Upper lobe of left lung (tissue), 6 donors: Measurements from ENCODE around the gene GUCA1C. TPM values are rescaled to one million over a fixed set of nuclear protein-coding genes. Genes with fewer than 3 reads are reported as not detected.

Experiments
- ATAC-seq, 2 donors: fragments of 200-7000 bp; cut with Tn5 transposase; one replicate each; pipeline ENCODE4 v1.9.1; 2022; ENCODE audit warnings: mild to moderate bottlenecking in 2 of 2, moderate library complexity in 2 of 2; ENCODE audit not compliant: low FRiP score in 2 of 2
- DNase-seq, 2 donors: peaks; one replicate each; pipeline ENCODE4 v3.0.0-alpha.2; 2019 to 2020
- H3K27ac ChIP-seq, 4 donors: fragments of 200-600 bp; sonication (generic); one replicate each; pipeline ENCODE4 v1.5.1; 2016 to 2019
- H3K27me3 ChIP-seq, 4 donors: fragments of 200-600 bp; sonication (generic); one replicate each; pipeline ENCODE4 v1.5.1; 2017 to 2019
- H3K36me3 ChIP-seq, 4 donors: fragments of 200-600 bp; sonication (generic); one replicate each; pipeline ENCODE4 v1.5.1; 2016 to 2019
- H3K4me1 ChIP-seq, 4 donors: fragments of 200-600 bp; sonication (generic); one replicate each; pipeline ENCODE4 v1.5.1; 2018 to 2019
- H3K4me3 ChIP-seq, 4 donors: fragments of 200-600 bp; sonication (generic); one replicate each; pipeline ENCODE4 v1.5.1; 2017 to 2019; ENCODE audit warnings: mild to moderate bottlenecking in 2 of 4, moderate library complexity in 1 of 4
- H3K9me3 ChIP-seq, 4 donors: fragments of 200-600 bp; sonication (generic); one replicate each; pipeline ENCODE4 v1.5.1; 2018 to 2019
- CTCF ChIP-seq, 6 experiments: fragments of 450-650 bp in 4 of 6; fragments of 200-600 bp in 2 of 6; sonication (generic) in 2 of 6; IDR thresholded peaks; one replicate each; pipeline ENCODE4 v1.5.1; 2016 to 2019; ENCODE audit warnings: antibody characterized with exemption in 6 of 6
- EP300 ChIP-seq, 4 donors: sonication (generic); formaldehyde crosslinking; IDR thresholded peaks; one replicate each; pipeline ENCODE4 v1.5.1; 2017; ENCODE audit warnings: antibody characterized with exemption in 4 of 4, control low read depth in 2 of 4
- POLR2A ChIP-seq, 4 donors: fragments of 450-650 bp; IDR thresholded peaks; one replicate each; pipeline ENCODE4 v1.5.1; 2016 to 2017; ENCODE audit warnings: antibody characterized with exemption in 4 of 4, mild to moderate bottlenecking in 2 of 4
- POLR2AphosphoS5 ChIP-seq, 2 donors: sonication (generic); formaldehyde crosslinking; IDR thresholded peaks; one replicate each; pipeline ENCODE4 v1.5.1; 2017; ENCODE audit warnings: antibody characterized with exemption in 2 of 2
- WGBS, 2 donors: methylation state at CpG; one replicate each; pipeline ENCODE4 v1.1.5; 2017 to 2018; 5-methylcytosine and 5-hydroxymethylcytosine counted together
- total RNA-seq, 6 donors: library from RNA; depleted of rRNA in 4 of 6; stranded (reverse); fragments of >200 nt in 4 of 6; gene quantifications; one replicate each; pipeline versions ENCODE4 v1.1.0 to v1.2.1, GENCODE V29; 2016 to 2021
- donor health status: DM: no; HTN: no; CAD: no; lungs with moderate emphysema.
- donor health status: DM: no; HTN: yes; CAD: no; lungs with severe emphysema.

Gene GUCA1C
- total RNA-seq, 6 donors from 2014 or later, result not detected

GRCh38 chr3:108973019-108973418, 19.3 kb upstream of the GUCA1C start:
- TF ChIP-seq EP300 (IDR thresholded peaks at IDR 0.05) (no peak), CTCF (IDR thresholded peaks at IDR 0.05) (no peak), POLR2AphosphoS5 (IDR thresholded peaks at IDR 0.05) (no peak), POLR2A (IDR thresholded peaks at IDR 0.05) (no peak)
- 69 to 94% methylated on average over 1 of the region's 1 CpG for WGBS, 2 donors
- H3K4me1 ChIP-seq, result no peaks in the 10 kb centered on the region
- no peak for ATAC-seq
- H3K4me3 ChIP-seq, result no peak overlapping the region
- no peak overlapping the region for H3K27ac ChIP-seq
- H3K27me3 ChIP-seq, result no peaks in the 10 kb centered on the region
- H3K9me3 ChIP-seq, result no peaks in the 10 kb centered on the region
- no peak for DNase-seq
- H3K36me3 ChIP-seq, result no peaks in the 10 kb centered on the region

- ATAC-seq (no peak), DNase-seq (no peak)
- no peaks in the 10 kb centered on the region for H3K36me3 ChIP-seq
- H3K27ac ChIP-seq, result no peak overlapping the region
- WGBS, 2 donors, result 82 to 84% methylated on average over 3 of the region's 3 CpGs
- H3K4me1 ChIP-seq, result no peaks in the 10 kb centered on the region
- no peak overlapping the region for H3K4me3 ChIP-seq
- H3K27me3 ChIP-seq, result no peaks in the 10 kb centered on the region
- TF ChIP-seq EP300 (IDR thresholded peaks at IDR 0.05), result no peak
- no peaks in the 10 kb centered on the region for H3K9me3 ChIP-seq
Observed at GRCh38 chr3:108972482-108972881, 18.8 kb upstream of the GUCA1C start.

DNA sequence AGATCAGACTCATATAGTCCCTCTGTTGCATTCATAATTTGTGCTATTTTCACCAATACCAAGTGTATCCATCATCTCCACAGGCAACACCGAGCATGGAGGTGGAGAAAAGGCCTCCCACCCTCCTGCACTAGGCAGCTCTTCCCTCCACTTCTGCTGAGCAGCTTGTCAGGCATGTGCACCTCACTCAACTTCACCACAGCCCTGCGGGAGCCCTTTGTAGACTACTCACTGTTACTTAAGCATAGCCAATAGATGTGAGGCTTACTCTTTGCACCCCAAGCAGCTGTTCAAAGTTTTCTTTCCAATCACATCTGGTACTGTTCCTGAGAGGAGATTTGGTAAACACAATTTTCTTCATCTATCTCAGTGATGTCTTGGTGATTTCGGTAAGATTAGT, 16.9 kb upstream of the GUCA1C start:
- WGBS, 2 donors, result 59 to 60% methylated on average over 3 of the region's 3 CpGs
- H3K4me3 ChIP-seq, result no peak overlapping the region
- TF ChIP-seq EP300 (IDR thresholded peaks at IDR 0.05) (no peak), POLR2AphosphoS5 (IDR thresholded peaks at IDR 0.05) (no peak), CTCF (IDR thresholded peaks at IDR 0.05) (no peak), POLR2A (IDR thresholded peaks at IDR 0.05) (no peak)
- DNase-seq (no peak), ATAC-seq (no peak)
- H3K4me1 ChIP-seq, result no peaks in the 10 kb centered on the region
- no peaks in the 10 kb centered on the region for H3K9me3 ChIP-seq
- H3K27ac ChIP-seq, result no peak overlapping the region
- no peaks in the 10 kb centered on the region for H3K27me3 ChIP-seq
- no peaks in the 10 kb centered on the region for H3K36me3 ChIP-seq

DNA sequence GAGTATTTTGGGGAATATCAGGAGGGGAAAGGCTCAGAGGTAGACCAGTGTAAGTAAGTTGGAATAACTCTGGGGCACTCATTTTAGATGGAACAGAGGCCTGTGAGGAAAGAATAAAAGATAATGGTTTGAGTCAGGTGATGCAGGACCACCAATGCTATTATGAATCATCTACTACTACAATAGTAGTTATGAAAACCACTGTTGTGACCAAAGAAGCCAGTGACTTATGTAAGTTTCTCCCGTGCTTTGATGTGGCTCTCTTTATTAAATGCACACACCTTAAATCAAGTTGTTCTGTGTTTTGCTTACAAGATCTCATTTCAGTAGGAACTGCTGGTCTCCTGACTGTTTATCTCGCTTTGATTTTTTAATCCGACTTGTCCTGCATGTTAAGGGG, 13.1 kb upstream of the GUCA1C start:
- no peak overlapping the region for H3K27ac ChIP-seq
- H3K9me3 ChIP-seq, result no peaks in the 10 kb centered on the region
- no peaks in the 10 kb centered on the region for H3K36me3 ChIP-seq
- no peaks in the 10 kb centered on the region for H3K27me3 ChIP-seq
- ATAC-seq, result no peak
- DNase-seq, result no peak
- no peaks in the 10 kb centered on the region for H3K4me1 ChIP-seq
- 85 to 90% methylated on average over 3 of the region's 3 CpGs for WGBS, 2 donors
- TF ChIP-seq POLR2A (IDR thresholded peaks at IDR 0.05) (no peak), CTCF (IDR thresholded peaks at IDR 0.05) (no peak), POLR2AphosphoS5 (IDR thresholded peaks at IDR 0.05) (no peak), EP300 (IDR thresholded peaks at IDR 0.05) (no peak)
- no peak overlapping the region for H3K4me3 ChIP-seq

GRCh38 chr3:108959017-108959416, 5.3 kb upstream of the GUCA1C start:
- 68 to 75% methylated on average over 1 of the region's 1 CpG for WGBS, 2 donors
- TF ChIP-seq POLR2A (IDR thresholded peaks at IDR 0.05) (no peak), POLR2AphosphoS5 (IDR thresholded peaks at IDR 0.05) (no peak), CTCF (IDR thresholded peaks at IDR 0.05) (no peak), EP300 (IDR thresholded peaks at IDR 0.05) (no peak)
- H3K27ac ChIP-seq, result no peak overlapping the region
- no peak overlapping the region for H3K4me3 ChIP-seq
- no peaks in the 10 kb centered on the region for H3K9me3 ChIP-seq
- no peaks in the 10 kb centered on the region for H3K36me3 ChIP-seq
- no peak for DNase-seq
- H3K4me1 ChIP-seq, result no peaks in the 10 kb centered on the region
- ATAC-seq, result no peak
- H3K27me3 ChIP-seq, result no peaks in the 10 kb centered on the region
